Activated B cell treated with CpG ODN at 0.5 μM for 24 hours (primary cell): Measurements from ENCODE around the gene USP26. TPM values are rescaled to one million over a fixed set of nuclear protein-coding genes. Genes with fewer than 3 reads are reported as not detected.

Experiments
- ATAC-seq: fragments of 200-7000 bp; cut with Tn5 transposase; one replicate; pipeline ENCODE4 v1.10.0; 2021; ENCODE audit warnings: low read depth, mild to moderate bottlenecking, moderate library complexity
- CTCF ChIA-PET: fragments of 350-600 bp; sonication (Branson Sonifier 250); formaldehyde crosslinking; loops from one replicate; lab custom pipeline; 2021; ENCODE audit warnings: antibody characterized with exemption; lab: Charles Lee
- POLR2A ChIA-PET: fragments of 350-600 bp; sonication (Branson Sonifier 250); formaldehyde crosslinking; loops from one replicate; lab custom pipeline; 2021; ENCODE audit warnings: antibody characterized with exemption; lab: Charles Lee
- DNase-seq: peaks from one replicate; pipeline ENCODE4 v3.0.0; 2022
- H3K27ac Mint-ChIP-seq: one replicate; pipeline ENCODE4 v1.8.0; 2020; ENCODE audit warnings: mixed read lengths
- H3K27me3 Mint-ChIP-seq: one replicate; pipeline ENCODE4 v1.8.0; 2021; ENCODE audit warnings: mixed read lengths
- H3K36me3 Mint-ChIP-seq: one replicate; pipeline ENCODE4 v1.8.0; 2021; ENCODE audit warnings: low read depth, mixed read lengths
- H3K4me1 Mint-ChIP-seq: one replicate; pipeline ENCODE4 v1.8.0; 2021; ENCODE audit warnings: mixed read lengths
- H3K4me3 Mint-ChIP-seq: one replicate; pipeline ENCODE4 v1.8.0; 2020; ENCODE audit warnings: mild to moderate bottlenecking, mixed read lengths
- H3K9me3 Mint-ChIP-seq: one replicate; pipeline ENCODE4 v1.8.0; 2020; ENCODE audit warnings: mixed read lengths
- CTCF ChIP-seq: fragments of 200-600 bp; IDR thresholded peaks from one replicate; pipeline ENCODE4 v1.8.0; 2022; ENCODE audit warnings: antibody characterized with exemption, mild to moderate bottlenecking
- intact Hi-C: fragments of 100-400 bp; cut with micrococcal nuclease; formaldehyde crosslinking; loops from one replicate; pipeline ENCODE4 v1.15.1; 2024
- total RNA-seq: library from RNA; stranded (reverse); gene quantifications from 2 replicates; pipeline ENCODE4 v1.2.3, GENCODE V29; 2022

USP26 gene
- total RNA-seq, result not detected in 2 replicates

GRCh38 chrX:133097031-133097430 is at the start of gene USP26:
TSS of gene USP26 (minus strand) at chrX:133097109. CDS start at chrX:133028220, 68,889 bp downstream.
- Mint-ChIP-seq H3K27ac (no peak within 1 kb of the TSS), H3K27me3 (no peaks in the 10 kb centered on the region)
- CTCF ChIA-PET, result no interaction called here

GRCh38 chrX:133134282-133134681 is 37.4 kb upstream of the USP26 start:
- intact Hi-C loops, result no loop called here
- DNase-seq, result no peak
- Mint-ChIP-seq H3K4me3 (no peak overlapping the region), H3K36me3 (no peaks in the 10 kb centered on the region), H3K9me3 (no peaks in the 10 kb centered on the region), H3K4me1 (no peaks in the 10 kb centered on the region), H3K27ac (no peak overlapping the region), H3K27me3 (no peaks in the 10 kb centered on the region)
- ChIA-PET CTCF (no interaction called here), POLR2A (no interaction called here)
- no peak for TF ChIP-seq CTCF
- no peak for ATAC-seq

More at GRCh38 chrX:133097031-133097430, at the start of gene USP26:
- Mint-ChIP-seq H3K4me1 (no peaks in the 10 kb centered on the region), H3K9me3 (no peaks in the 10 kb centered on the region), H3K36me3 (no peaks in the 10 kb centered on the region), H3K4me3 (no peak within 1 kb of the TSS)
- intact Hi-C loops, result no loop called here
- POLR2A ChIA-PET, result no interaction called here
- DNase-seq (no peak), ATAC-seq (no peak)
- no peak for TF ChIP-seq CTCF

- Mint-ChIP-seq H3K36me3 (no peaks in the 10 kb centered on the region), H3K27ac (no peak overlapping the region), H3K4me3 (no peak overlapping the region), H3K9me3 (no peaks in the 10 kb centered on the region), H3K27me3 (no peaks in the 10 kb centered on the region), H3K4me1 (no peaks in the 10 kb centered on the region)
- DNase-seq (no peak), ATAC-seq (no peak)
- ChIA-PET POLR2A (no interaction called here), CTCF (no interaction called here)
- intact Hi-C loops, result no loop called here
- no peak for TF ChIP-seq CTCF
Observed at GRCh38 chrX:133120406-133120805, 23.5 kb upstream of the USP26 start.

- intact Hi-C loops, result no loop called here
- no peaks in the 10 kb centered on the region for H3K36me3 Mint-ChIP-seq
- no peak overlapping the region for H3K27ac Mint-ChIP-seq
- ChIA-PET CTCF (no interaction called here), POLR2A (no interaction called here)
- H3K4me3 Mint-ChIP-seq, result no peak overlapping the region
- no peaks in the 10 kb centered on the region for H3K9me3 Mint-ChIP-seq
- no peaks in the 10 kb centered on the region for H3K27me3 Mint-ChIP-seq
- ATAC-seq, result no peak
- H3K4me1 Mint-ChIP-seq, result no peaks in the 10 kb centered on the region
- DNase-seq, result no peak
- no peak for TF ChIP-seq CTCF
Observed at GRCh38 chrX:133094098-133094731, 2.7 kb downstream of the USP26 start.

GRCh38 chrX:133090236-133090809 is 6.6 kb downstream of the USP26 start:
- Mint-ChIP-seq H3K27ac (no peak overlapping the region), H3K9me3 (no peaks in the 10 kb centered on the region), H3K4me1 (no peaks in the 10 kb centered on the region), H3K36me3 (no peaks in the 10 kb centered on the region), H3K4me3 (no peak overlapping the region), H3K27me3 (no peaks in the 10 kb centered on the region)
- CTCF ChIA-PET, result no interaction called here
- intact Hi-C loops, result no loop called here
- no peak for TF ChIP-seq CTCF
- DNase-seq, result no peak
- POLR2A ChIA-PET, result no interaction called here
- no peak for ATAC-seq
